GM12878 (cell line): ENCODE data around the gene JAG2. TPM values are rescaled to one million over a fixed set of nuclear protein-coding genes. Genes with fewer than 3 reads are reported as not detected.

ENCODE experiments used
- ATAC-seq: fragments of 200-7000 bp; cut with Tn5 transposase; 3 replicates; pipeline ENCODE4 v1.9.1; 2020; ENCODE audit warnings: mild to moderate bottlenecking, moderate library complexity
- BruUV-seq: library from RNA; stranded (reverse); fragments of 400-500 nt; replicated peaks from 2 replicates; lab custom pipeline; 2021; lab: Mats Ljungman, UMichigan
- CTCF ChIA-PET: fragments of 300-600 bp; sonication (Branson Sonifier 250); formaldehyde crosslinking; extraction: SDS; loops from one replicate; lab custom pipeline; 2021; ENCODE audit warnings: inconsistent platforms; lab: Yijun Ruan, JAX
- POLR2A ChIA-PET: fragments of 350-600 bp; formaldehyde crosslinking; extraction: SDS; loops from one replicate; lab custom pipeline; 2021; ENCODE audit warnings: inconsistent platforms; lab: Charles Lee
- RAD21 ChIA-PET: fragments of 300-600 bp; sonication (Branson Sonifier 250); formaldehyde crosslinking; loops from one replicate; lab custom pipeline; 2023; ENCODE audit warnings: antibody characterized with exemption; ENCODE audit not compliant: unreplicated experiment; lab: Charles Lee
- SMC1A ChIA-PET: fragments of 300-600 bp; sonication (Branson Sonifier 250); formaldehyde crosslinking; loops from one replicate; lab custom pipeline; 2023; ENCODE audit not compliant: unreplicated experiment, uncharacterized antibody; lab: Charles Lee
- DNase-seq: peaks from one replicate; pipeline ENCODE4 v3.0.0-alpha.2; 2011; ENCODE audit warnings: low read depth, low spot score
- FAIRE-seq: peaks from 3 replicates; lab custom pipeline; 2011; peaks lifted over from hg19 to GRCh38; lab: Jason Lieb, UNC
- H2AFZ ChIP-seq: 2 replicates; pipeline ENCODE4 v1.6.0; 2011; ENCODE audit warnings: low read depth, low read length, control low read depth; ENCODE audit not compliant: control insufficient read depth
- H3K27ac ChIP-seq: 2 replicates; pipeline ENCODE4 v1.5.1; 2011; ENCODE audit warnings: control low read depth; ENCODE audit not compliant: control insufficient read depth, insufficient read depth
- H3K27me3 ChIP-seq, 2 experiments: replicated peaks in 1 of 2; 2 replicates each; pipeline versions ENCODE4 v1.6.0 to v1.6.1; 2011; ENCODE audit warnings: low read length in 1 of 2; ENCODE audit not compliant: control insufficient read depth in 2 of 2, insufficient read depth in 2 of 2
- H3K36me3 ChIP-seq, 2 experiments: 2 replicates each; pipeline ENCODE4 v1.5.1; 2011; ENCODE audit warnings: low read length in 1 of 2; ENCODE audit not compliant: control insufficient read depth in 2 of 2, insufficient read depth in 2 of 2
- H3K4me1 ChIP-seq: 2 replicates; pipeline ENCODE4 v1.6.1; 2011; ENCODE audit warnings: mild to moderate bottlenecking, low read length, moderate library complexity, mixed read lengths; ENCODE audit not compliant: control insufficient read depth, insufficient read depth
- H3K4me2 ChIP-seq: 2 replicates; pipeline ENCODE4 v1.6.0; 2011; ENCODE audit warnings: control low read depth; ENCODE audit not compliant: control insufficient read depth, insufficient read depth
- H3K4me3 ChIP-seq: fragments of 200-600 bp; sonication (generic); 2 replicates; pipeline ENCODE4 v1.5.1; 2016
- H3K79me2 ChIP-seq: 2 replicates; pipeline ENCODE4 v1.6.0; 2011; ENCODE audit warnings: low read length; ENCODE audit not compliant: control insufficient read depth, insufficient read depth
- H3K9ac ChIP-seq: 2 replicates; pipeline ENCODE4 v1.8.0; 2011; ENCODE audit warnings: low read length, control low read depth, mixed read lengths; ENCODE audit not compliant: control insufficient read depth, insufficient read depth
- H3K9me3 ChIP-seq: replicated peaks from 3 replicates; pipeline ENCODE4 v1.5.1; 2011; ENCODE audit warnings: mild to moderate bottlenecking, low read length; ENCODE audit not compliant: control insufficient read depth, insufficient read depth
- H4K20me1 ChIP-seq: 2 replicates; pipeline ENCODE4 v1.6.0; 2011; ENCODE audit not compliant: control insufficient read depth, insufficient read depth
- BMI1 ChIP-seq: fragments of 450-650 bp; IDR thresholded peaks from 2 replicates; pipeline ENCODE4 v1.6.1; 2016; ENCODE audit warnings: mild to moderate bottlenecking, moderate library complexity, borderline replicate concordance
- BRCA1 ChIP-seq: IDR thresholded peaks from 2 replicates; pipeline ENCODE4 v1.6.1; 2011; ENCODE audit warnings: low read depth, low read length, improper control_type of control experiment
- EP300 ChIP-seq, 2 experiments: fragments of 150-350 bp in 1 of 2; IDR thresholded peaks; 2 replicates each; pipeline ENCODE4 v1.6.1; 2011 to 2012; ENCODE audit warnings: low read depth in 2 of 2, low read length in 2 of 2, borderline replicate concordance in 1 of 2, improper control_type of control experiment in 1 of 2, inconsistent platforms in 1 of 2; ENCODE audit not compliant: control insufficient read depth in 1 of 2
- NFXL1 ChIP-seq: fragments of 450-650 bp; IDR thresholded peaks from 2 replicates; pipeline ENCODE4 v1.6.1; 2017; ENCODE audit warnings: antibody characterized with exemption, mild to moderate bottlenecking, borderline replicate concordance
- RAD21 ChIP-seq: IDR thresholded peaks from 2 replicates; pipeline ENCODE4 v1.6.1; 2011; ENCODE audit warnings: mild to moderate bottlenecking, low read depth, low read length, moderate library complexity; ENCODE audit not compliant: insufficient read depth
- SMAD1 ChIP-seq: fragments of 450-650 bp; IDR thresholded peaks from 2 replicates; pipeline ENCODE4 v1.6.1; 2018; ENCODE audit warnings: mild to moderate bottlenecking, low read depth; ENCODE audit not compliant: partially characterized antibody
- ZBED1 ChIP-seq: IDR thresholded peaks from 2 replicates; pipeline ENCODE4 v1.6.1; 2016; ENCODE audit warnings: borderline replicate concordance
- ZNF207 ChIP-seq: fragments of 450-650 bp; IDR thresholded peaks from 2 replicates; pipeline ENCODE4 v1.6.1; 2014; ENCODE audit warnings: antibody characterized with exemption, mild to moderate bottlenecking, borderline replicate concordance
- ZZZ3 ChIP-seq: IDR thresholded peaks from 2 replicates; pipeline ENCODE4 v1.6.1; 2011; ENCODE audit warnings: low read depth; ENCODE audit not compliant: control insufficient read depth, insufficient read length
- WGBS: methylation state at CpG from one replicate; pipeline ENCODE4 v1.1.6; 2016; ENCODE audit warnings: low lambda C conversion rate; ENCODE audit not compliant: insufficient replicate concordance, insufficient coverage; ENCODE audit errors: missing lambda C conversion rate; 5-methylcytosine and 5-hydroxymethylcytosine counted together
- in situ Hi-C: fragments of 300-500 bp; cut with MboI; formaldehyde crosslinking; loops from 9 replicates; pipeline ENCODE4 v1.14.3; 2018; ENCODE audit warnings: mixed read lengths
- intact Hi-C: fragments of 100-400 bp; cut with micrococcal nuclease; formaldehyde crosslinking; loops from one replicate; pipeline ENCODE4 v1.14.2; 2022; ENCODE audit not compliant: unreplicated experiment
- polyA plus RNA-seq, 11 experiments: library from polyadenylated mRNA; depleted of rRNA in 4 of 11; unstranded in 6 of 11; stranded (reverse) in 5 of 11; fragments of >200 nt; fragmentation: Nextera tagmentation in 4 of 11; fragmentation: Illumina TruSeq in 1 of 11; extraction: Ambion mirVana in 4 of 11; extraction: Trizol in 1 of 11; gene quantifications; 1 replicate in 1 of 11; 2 replicates in 10 of 11; pipeline versions ENCODE4 v1.2.1 to v1.2.3, GENCODE V29; 2011 to 2016; ENCODE audit warnings: inconsistent platforms in 2 of 11, missing spikeins in 2 of 11, low read depth in 1 of 11
- total RNA-seq, 4 experiments: library from RNA; depleted of rRNA in 3 of 4; stranded (reverse); fragments of >200 nt in 3 of 4; fragmentation: Illumina TruSeq in 1 of 4; extraction: Trizol in 1 of 4; gene quantifications; 2 replicates each; pipeline versions ENCODE4 v1.2.1 to v1.2.3, GENCODE V29; 2013 to 2021
- TF ChIP-seq, protein P1 (sequence below): fragments of 150-350 bp; IDR thresholded peaks from 2 replicates; pipeline ENCODE4 v1.6.1; 2016; ENCODE audit warnings: low read depth, low read length
- TF ChIP-seq, protein P2 (sequence below): IDR thresholded peaks from 2 replicates; pipeline ENCODE4 v1.6.1; 2011; ENCODE audit warnings: mild to moderate bottlenecking, low read depth, low read length, moderate library complexity; ENCODE audit not compliant: insufficient replicate concordance
- TF ChIP-seq, protein P3 (sequence below): fragments of 450-650 bp; IDR thresholded peaks from 2 replicates; pipeline ENCODE4 v1.6.1; 2017; ENCODE audit warnings: mild to moderate bottlenecking, moderate library complexity
- TF ChIP-seq, protein P4 (sequence below): fragments of 450-650 bp; IDR thresholded peaks from 2 replicates; pipeline ENCODE4 v1.6.1; 2016; ENCODE audit warnings: mild to moderate bottlenecking

JAG2 gene
- total and polyA plus RNA-seq, 10 of the 15 experiments (the other 5 are each of a cell fraction or from before 2014, with no cell fraction given) = 0.04 to 0.14 (median 0.06) TPM; not detected in 5

DNA sequence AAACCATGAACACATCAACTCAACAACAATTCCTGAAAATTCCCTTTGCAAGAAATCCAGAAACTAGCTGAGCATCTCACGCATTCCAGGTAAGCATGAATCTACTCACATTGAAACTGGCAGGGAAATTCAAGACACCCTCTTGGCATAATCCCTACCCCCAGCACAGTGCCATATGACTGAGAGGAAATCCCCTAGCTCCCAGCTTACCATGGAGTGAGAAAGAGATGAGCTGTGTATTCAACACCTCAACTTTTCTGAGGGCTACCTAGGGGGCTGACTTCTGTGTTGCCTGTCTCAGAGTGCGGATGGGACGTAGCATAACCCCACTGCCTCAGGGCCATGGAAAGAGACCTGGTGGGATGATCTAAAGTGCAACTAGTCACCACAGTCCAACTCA is 65.7 kb downstream of the JAG2 start:
- no TSS peak for BruUV-seq
- Histone ChIP-seq H4K20me1 (no peaks in the 10 kb centered on the region), H3K27ac (no peak overlapping the region), H3K4me3 (no peak overlapping the region), H3K27me3 (no peaks in the 10 kb centered on the region), H3K4me1 (no peaks in the 10 kb centered on the region), H3K9ac (no peak overlapping the region), H3K79me2 (no peaks in the 10 kb centered on the region), H3K36me3 (no peaks in the 10 kb centered on the region), H2AFZ (no peak overlapping the region), H3K9me3 (peaks cover 4% of the 10 kb centered on the region), H3K4me2 (no peak overlapping the region)
- SMC1A ChIA-PET = no interaction called here
- peak; percentile 61 for ATAC-seq
- POLR2A ChIA-PET = no interaction called here
- 59% methylated on average over 3 of the region's 3 CpGs for WGBS
- DNase-seq = no peak
- RAD21 ChIA-PET = no interaction called here
- CTCF ChIA-PET = interaction anchor here (0.6 to 1.4 kb wide), 3 partner anchors 9 to 186 kb away, joined by 4 to 7 read pairs (median 4); no protein-coding TSS in a partner anchor
- intact Hi-C loops = no loop called here
- FAIRE-seq = no peak
- in situ Hi-C loops = no loop called here
- TF ChIP-seq BRCA1 = no peak
- TF ChIP-seq, protein P1, sequence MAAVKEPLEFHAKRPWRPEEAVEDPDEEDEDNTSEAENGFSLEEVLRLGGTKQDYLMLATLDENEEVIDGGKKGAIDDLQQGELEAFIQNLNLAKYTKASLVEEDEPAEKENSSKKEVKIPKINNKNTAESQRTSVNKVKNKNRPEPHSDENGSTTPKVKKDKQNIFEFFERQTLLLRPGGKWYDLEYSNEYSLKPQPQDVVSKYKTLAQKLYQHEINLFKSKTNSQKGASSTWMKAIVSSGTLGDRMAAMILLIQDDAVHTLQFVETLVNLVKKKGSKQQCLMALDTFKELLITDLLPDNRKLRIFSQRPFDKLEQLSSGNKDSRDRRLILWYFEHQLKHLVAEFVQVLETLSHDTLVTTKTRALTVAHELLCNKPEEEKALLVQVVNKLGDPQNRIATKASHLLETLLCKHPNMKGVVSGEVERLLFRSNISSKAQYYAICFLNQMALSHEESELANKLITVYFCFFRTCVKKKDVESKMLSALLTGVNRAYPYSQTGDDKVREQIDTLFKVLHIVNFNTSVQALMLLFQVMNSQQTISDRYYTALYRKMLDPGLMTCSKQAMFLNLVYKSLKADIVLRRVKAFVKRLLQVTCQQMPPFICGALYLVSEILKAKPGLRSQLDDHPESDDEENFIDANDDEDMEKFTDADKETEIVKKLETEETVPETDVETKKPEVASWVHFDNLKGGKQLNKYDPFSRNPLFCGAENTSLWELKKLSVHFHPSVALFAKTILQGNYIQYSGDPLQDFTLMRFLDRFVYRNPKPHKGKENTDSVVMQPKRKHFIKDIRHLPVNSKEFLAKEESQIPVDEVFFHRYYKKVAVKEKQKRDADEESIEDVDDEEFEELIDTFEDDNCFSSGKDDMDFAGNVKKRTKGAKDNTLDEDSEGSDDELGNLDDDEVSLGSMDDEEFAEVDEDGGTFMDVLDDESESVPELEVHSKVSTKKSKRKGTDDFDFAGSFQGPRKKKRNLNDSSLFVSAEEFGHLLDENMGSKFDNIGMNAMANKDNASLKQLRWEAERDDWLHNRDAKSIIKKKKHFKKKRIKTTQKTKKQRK = no peak
- no peak for TF ChIP-seq ZBED1
- TF ChIP-seq ZZZ3 = no peak
- TF ChIP-seq NFXL1 = no peak
- TF ChIP-seq ZNF207 = no peak
- TF ChIP-seq, protein P2, sequence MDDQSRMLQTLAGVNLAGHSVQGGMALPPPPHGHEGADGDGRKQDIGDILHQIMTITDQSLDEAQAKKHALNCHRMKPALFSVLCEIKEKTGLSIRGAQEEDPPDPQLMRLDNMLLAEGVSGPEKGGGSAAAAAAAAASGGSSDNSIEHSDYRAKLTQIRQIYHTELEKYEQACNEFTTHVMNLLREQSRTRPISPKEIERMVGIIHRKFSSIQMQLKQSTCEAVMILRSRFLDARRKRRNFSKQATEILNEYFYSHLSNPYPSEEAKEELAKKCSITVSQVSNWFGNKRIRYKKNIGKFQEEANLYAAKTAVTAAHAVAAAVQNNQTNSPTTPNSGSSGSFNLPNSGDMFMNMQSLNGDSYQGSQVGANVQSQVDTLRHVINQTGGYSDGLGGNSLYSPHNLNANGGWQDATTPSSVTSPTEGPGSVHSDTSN = no peak
- TF ChIP-seq, protein P3, sequence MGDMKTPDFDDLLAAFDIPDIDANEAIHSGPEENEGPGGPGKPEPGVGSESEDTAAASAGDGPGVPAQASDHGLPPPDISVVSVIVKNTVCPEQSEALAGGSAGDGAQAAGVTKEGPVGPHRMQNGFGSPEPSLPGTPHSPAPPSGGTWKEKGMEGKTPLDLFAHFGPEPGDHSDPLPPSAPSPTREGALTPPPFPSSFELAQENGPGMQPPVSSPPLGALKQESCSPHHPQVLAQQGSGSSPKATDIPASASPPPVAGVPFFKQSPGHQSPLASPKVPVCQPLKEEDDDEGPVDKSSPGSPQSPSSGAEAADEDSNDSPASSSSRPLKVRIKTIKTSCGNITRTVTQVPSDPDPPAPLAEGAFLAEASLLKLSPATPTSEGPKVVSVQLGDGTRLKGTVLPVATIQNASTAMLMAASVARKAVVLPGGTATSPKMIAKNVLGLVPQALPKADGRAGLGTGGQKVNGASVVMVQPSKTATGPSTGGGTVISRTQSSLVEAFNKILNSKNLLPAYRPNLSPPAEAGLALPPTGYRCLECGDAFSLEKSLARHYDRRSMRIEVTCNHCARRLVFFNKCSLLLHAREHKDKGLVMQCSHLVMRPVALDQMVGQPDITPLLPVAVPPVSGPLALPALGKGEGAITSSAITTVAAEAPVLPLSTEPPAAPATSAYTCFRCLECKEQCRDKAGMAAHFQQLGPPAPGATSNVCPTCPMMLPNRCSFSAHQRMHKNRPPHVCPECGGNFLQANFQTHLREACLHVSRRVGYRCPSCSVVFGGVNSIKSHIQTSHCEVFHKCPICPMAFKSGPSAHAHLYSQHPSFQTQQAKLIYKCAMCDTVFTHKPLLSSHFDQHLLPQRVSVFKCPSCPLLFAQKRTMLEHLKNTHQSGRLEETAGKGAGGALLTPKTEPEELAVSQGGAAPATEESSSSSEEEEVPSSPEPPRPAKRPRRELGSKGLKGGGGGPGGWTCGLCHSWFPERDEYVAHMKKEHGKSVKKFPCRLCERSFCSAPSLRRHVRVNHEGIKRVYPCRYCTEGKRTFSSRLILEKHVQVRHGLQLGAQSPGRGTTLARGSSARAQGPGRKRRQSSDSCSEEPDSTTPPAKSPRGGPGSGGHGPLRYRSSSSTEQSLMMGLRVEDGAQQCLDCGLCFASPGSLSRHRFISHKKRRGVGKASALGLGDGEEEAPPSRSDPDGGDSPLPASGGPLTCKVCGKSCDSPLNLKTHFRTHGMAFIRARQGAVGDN = no peak
- no peak for TF ChIP-seq RAD21
- TF ChIP-seq, protein P4, sequence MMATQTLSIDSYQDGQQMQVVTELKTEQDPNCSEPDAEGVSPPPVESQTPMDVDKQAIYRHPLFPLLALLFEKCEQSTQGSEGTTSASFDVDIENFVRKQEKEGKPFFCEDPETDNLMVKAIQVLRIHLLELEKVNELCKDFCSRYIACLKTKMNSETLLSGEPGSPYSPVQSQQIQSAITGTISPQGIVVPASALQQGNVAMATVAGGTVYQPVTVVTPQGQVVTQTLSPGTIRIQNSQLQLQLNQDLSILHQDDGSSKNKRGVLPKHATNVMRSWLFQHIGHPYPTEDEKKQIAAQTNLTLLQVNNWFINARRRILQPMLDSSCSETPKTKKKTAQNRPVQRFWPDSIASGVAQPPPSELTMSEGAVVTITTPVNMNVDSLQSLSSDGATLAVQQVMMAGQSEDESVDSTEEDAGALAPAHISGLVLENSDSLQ = no peak
- TF ChIP-seq SMAD1 = no peak
- no peak for TF ChIP-seq BMI1
- TF ChIP-seq EP300 (IDR thresholded peaks at IDR 0.05; ENCODE audit: borderline replicate concordance in 1 of 2, control insufficient read depth in 1 of 2, low read depth in 2 of 2, low read length in 2 of 2) = no peak
